Endothelial cell (in vitro differentiated cells): ENCODE results near the gene PPAT. TPM values are rescaled to one million over a fixed set of nuclear protein-coding genes. Genes with fewer than 3 reads are reported as not detected.
"Not testable (repeated sequence)": the region's sequence is repeated elsewhere in the genome, so short reads cannot be mapped to it uniquely, and the experiment has no call there.

ENCODE experiments used
- DNase-seq: peaks from one replicate; pipeline ENCODE4 v3.0.0; 2021; ENCODE audit warnings: low spot score
- H3K27ac Mint-ChIP-seq: one replicate; pipeline ENCODE4 v1.8.0; 2021; ENCODE audit warnings: mixed read lengths, inconsistent platforms; ENCODE audit not compliant: unreplicated experiment
- H3K27me3 Mint-ChIP-seq: one replicate; pipeline ENCODE4 v1.8.0; 2021; ENCODE audit warnings: mild to moderate bottlenecking, moderate library complexity, mixed read lengths, inconsistent platforms; ENCODE audit not compliant: unreplicated experiment
- H3K36me3 Mint-ChIP-seq: one replicate; pipeline ENCODE4 v1.8.0; 2021; ENCODE audit warnings: mild to moderate bottlenecking, low read depth, mixed read lengths, inconsistent platforms; ENCODE audit not compliant: unreplicated experiment
- H3K4me1 Mint-ChIP-seq: one replicate; pipeline ENCODE4 v1.8.0; 2021; ENCODE audit warnings: mild to moderate bottlenecking, mixed read lengths, inconsistent platforms; ENCODE audit not compliant: unreplicated experiment
- H3K4me3 Mint-ChIP-seq: one replicate; pipeline ENCODE4 v1.8.0; 2021; ENCODE audit warnings: mild to moderate bottlenecking, mixed read lengths, inconsistent platforms; ENCODE audit not compliant: unreplicated experiment
- H3K9me3 Mint-ChIP-seq: one replicate; pipeline ENCODE4 v1.8.0; 2021; ENCODE audit warnings: mixed read lengths, inconsistent platforms; ENCODE audit not compliant: unreplicated experiment
- total RNA-seq: library from RNA; stranded (reverse); fragmentation: NEBNext Ultra II Directional; extraction: Animal tissue kit (Norgen Biotek cat#: 25700); gene quantifications from one replicate; pipeline ENCODE4 v1.2.1, GENCODE V29; 2021; ENCODE audit not compliant: unreplicated experiment
- TF ChIP-seq, protein P1 (sequence below): fragments of 200-600 bp; sonication (generic); IDR thresholded peaks from one replicate; pipeline ENCODE4 v1.5.0; 2021; ENCODE audit warnings: antibody characterized with exemption; ENCODE audit not compliant: unreplicated experiment

The PPAT gene
- total RNA-seq, 1 donor from 2014 or later = 13.3 TPM

DNA sequence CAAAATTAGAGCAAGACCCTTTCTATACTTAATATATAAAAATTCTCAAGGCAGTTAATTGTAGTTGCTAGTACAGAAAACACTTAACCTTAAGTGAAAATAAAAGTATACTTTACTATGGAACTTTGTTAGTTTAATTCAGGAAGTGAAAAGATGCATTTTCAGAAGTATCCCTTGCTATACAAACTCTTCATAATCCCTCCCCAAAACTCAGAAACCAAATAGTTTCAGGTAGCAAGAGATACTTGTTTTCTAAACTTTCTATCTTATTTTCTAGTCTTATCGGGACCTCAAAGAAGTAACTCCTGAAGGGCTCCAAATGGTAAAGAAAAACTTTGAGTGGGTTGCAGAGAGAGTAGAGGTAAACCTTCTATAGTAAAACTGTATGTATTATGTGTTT is 14.9 kb upstream of the PPAT start:
- H3K4me1 Mint-ChIP-seq = no peaks in the 10 kb centered on the region
- H3K27ac Mint-ChIP-seq = no peak overlapping the region
- TF ChIP-seq, protein P1, sequence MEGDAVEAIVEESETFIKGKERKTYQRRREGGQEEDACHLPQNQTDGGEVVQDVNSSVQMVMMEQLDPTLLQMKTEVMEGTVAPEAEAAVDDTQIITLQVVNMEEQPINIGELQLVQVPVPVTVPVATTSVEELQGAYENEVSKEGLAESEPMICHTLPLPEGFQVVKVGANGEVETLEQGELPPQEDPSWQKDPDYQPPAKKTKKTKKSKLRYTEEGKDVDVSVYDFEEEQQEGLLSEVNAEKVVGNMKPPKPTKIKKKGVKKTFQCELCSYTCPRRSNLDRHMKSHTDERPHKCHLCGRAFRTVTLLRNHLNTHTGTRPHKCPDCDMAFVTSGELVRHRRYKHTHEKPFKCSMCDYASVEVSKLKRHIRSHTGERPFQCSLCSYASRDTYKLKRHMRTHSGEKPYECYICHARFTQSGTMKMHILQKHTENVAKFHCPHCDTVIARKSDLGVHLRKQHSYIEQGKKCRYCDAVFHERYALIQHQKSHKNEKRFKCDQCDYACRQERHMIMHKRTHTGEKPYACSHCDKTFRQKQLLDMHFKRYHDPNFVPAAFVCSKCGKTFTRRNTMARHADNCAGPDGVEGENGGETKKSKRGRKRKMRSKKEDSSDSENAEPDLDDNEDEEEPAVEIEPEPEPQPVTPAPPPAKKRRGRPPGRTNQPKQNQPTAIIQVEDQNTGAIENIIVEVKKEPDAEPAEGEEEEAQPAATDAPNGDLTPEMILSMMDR = no peak
- no peak overlapping the region for H3K4me3 Mint-ChIP-seq
- H3K27me3 Mint-ChIP-seq = no peaks in the 10 kb centered on the region
- no peaks in the 10 kb centered on the region for H3K9me3 Mint-ChIP-seq
- DNase-seq = no peak
- H3K36me3 Mint-ChIP-seq = peaks cover 21% of the 10 kb centered on the region

DNA sequence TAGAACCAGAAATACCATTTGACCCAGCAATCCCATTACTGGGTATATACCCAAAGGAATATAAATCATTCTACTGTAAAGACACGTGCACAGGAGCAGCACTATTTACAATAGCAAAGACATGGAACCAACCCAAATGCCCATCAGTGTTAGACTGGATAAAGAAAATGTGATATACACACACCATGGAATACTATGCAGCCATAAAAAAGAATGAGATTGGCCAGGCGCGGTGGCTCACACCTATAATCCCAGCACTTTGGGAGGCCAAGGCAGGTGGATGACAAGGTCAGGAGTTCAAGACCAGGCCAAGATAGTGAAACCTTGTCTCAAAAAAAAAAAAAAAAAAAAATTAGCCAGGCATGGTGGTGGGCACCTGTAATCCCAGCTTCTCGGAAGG is 14.1 kb upstream of the PPAT start:
- DNase-seq, H3K27me3 Mint-ChIP-seq, H3K4me3 Mint-ChIP-seq, H3K9me3 Mint-ChIP-seq, H3K27ac Mint-ChIP-seq, H3K4me1 Mint-ChIP-seq: not testable (repeated sequence)
- H3K36me3 Mint-ChIP-seq = peaks cover 25% of the 10 kb centered on the region

DNA sequence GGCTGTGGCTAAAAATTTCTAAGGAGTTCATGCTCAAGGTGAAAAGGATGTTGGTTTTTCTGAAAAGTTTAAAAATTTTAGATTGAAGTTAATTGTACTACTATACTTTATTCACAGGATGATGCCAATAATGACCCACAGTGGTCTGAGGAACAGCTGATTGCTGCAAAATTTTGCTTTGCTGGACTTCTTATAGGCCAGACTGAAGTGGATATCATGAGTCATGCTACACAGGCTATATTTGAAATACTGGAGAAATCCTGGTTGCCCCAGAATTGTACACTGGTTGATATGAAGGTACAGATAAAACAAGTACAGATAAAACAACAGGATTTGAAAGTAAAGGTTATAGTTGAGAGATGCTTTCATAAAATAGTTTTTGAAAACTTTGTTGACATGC is 12.9 kb upstream of the PPAT start:
- Mint-ChIP-seq H3K9me3 (no peaks in the 10 kb centered on the region), H3K4me1 (no peaks in the 10 kb centered on the region), H3K27ac (no peak overlapping the region), H3K27me3 (no peaks in the 10 kb centered on the region), H3K4me3 (no peak overlapping the region), H3K36me3 (peaks cover 25% of the 10 kb centered on the region)
- TF ChIP-seq, protein P1 = no peak
- no peak for DNase-seq

DNA sequence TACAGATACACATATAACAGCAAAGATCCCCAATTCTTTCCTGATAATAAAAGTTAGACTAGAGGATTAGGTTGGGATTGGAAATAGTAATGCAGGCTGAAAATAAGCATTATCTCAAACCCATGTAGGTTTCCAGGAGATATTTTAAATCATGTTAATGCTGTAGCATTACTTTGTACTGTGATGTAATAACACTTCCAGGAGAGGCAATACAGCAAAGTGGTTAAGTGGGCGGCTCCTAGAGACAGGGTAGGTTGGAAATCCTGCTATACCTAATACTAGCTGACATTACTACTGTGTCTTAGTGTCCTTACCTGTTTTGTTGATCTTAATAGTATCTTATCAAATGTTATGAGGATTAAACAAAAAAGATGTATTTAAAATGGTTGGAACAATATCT is 10.3 kb upstream of the PPAT start:
- H3K9me3 Mint-ChIP-seq = no peaks in the 10 kb centered on the region
- H3K27ac Mint-ChIP-seq = no peak overlapping the region
- peaks cover 3% of the 10 kb centered on the region for H3K4me1 Mint-ChIP-seq
- H3K36me3 Mint-ChIP-seq = peaks cover 20% of the 10 kb centered on the region
- TF ChIP-seq, protein P1 = no peak
- H3K4me3 Mint-ChIP-seq = no peak overlapping the region
- DNase-seq = no peak
- no peaks in the 10 kb centered on the region for H3K27me3 Mint-ChIP-seq

- no peak for DNase-seq
- no peak overlapping the region for H3K27ac Mint-ChIP-seq
- TF ChIP-seq, protein P1 = no peak
- no peaks in the 10 kb centered on the region for H3K27me3 Mint-ChIP-seq
- peaks cover 6% of the 10 kb centered on the region for H3K4me1 Mint-ChIP-seq
- H3K36me3 Mint-ChIP-seq = peaks cover 17% of the 10 kb centered on the region
- H3K4me3 Mint-ChIP-seq = peak overlapping the region; percentile 4
- H3K9me3 Mint-ChIP-seq = no peaks in the 10 kb centered on the region
These were observed 9.3 kb upstream of the PPAT start for GRCh38 chr4:56444719-56445118.

GRCh38 chr4:56440983-56441382 is 5.6 kb upstream of the PPAT start:
- Mint-ChIP-seq H3K4me1 (peaks cover 12% of the 10 kb centered on the region), H3K27me3 (peaks cover 7% of the 10 kb centered on the region), H3K4me3 (no peak overlapping the region), H3K9me3 (no peaks in the 10 kb centered on the region), H3K36me3 (peaks cover 9% of the 10 kb centered on the region), H3K27ac (no peak overlapping the region)
- TF ChIP-seq, protein P1 = no peak
- DNase-seq = no peak
